ENCODE measurements around the gene BATF. TPM values are rescaled to one million over a fixed set of nuclear protein-coding genes. Genes with fewer than 3 reads are reported as not detected.

The BATF gene
- total and polyA plus RNA-seq, 2 donors from 2014 or later, result 1.6 to 3.7 TPM

DNA sequence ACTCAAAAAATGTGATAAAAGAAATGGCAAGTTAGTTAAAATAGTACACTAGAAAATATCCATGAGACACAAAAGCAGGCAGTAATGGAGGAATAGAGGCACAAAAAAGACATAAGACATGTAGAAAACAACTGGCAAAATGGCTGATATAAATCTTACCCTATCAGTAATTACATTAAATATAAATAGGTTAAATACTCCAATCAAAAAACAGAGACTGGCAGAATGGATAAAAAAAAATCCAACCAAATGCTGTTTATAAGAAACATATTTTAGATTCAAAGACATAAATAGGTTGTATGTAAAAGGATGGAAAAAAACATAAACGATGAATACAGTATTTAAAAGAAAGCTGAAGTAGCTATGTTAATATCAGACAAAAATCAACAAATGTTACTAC lies 15.3 kb upstream of the BATF start:
- H3K9me3 ChIP-seq (ENCODE audit: control insufficient read depth in 2 of 3, insufficient read depth in 1 of 3, low read length in 3 of 3), result peaks cover 0 to 2% (median 0%) of the 10 kb centered on the region in 3 donors
- DNase-seq, result no peak
- H3K4me3 ChIP-seq (ENCODE audit: low read length in 3 of 3), result no peak overlapping the region
- H3K27ac ChIP-seq (ENCODE audit: low read depth in 2 of 2, low read length in 2 of 2), result no peak overlapping the region
- no peaks in the 10 kb centered on the region for H3K27me3 ChIP-seq (ENCODE audit: control insufficient read depth, insufficient read depth, low read length)
- no peak overlapping the region for H3K9ac ChIP-seq (ENCODE audit: low read length in 3 of 3)
- no peak for FAIRE-seq
- TF ChIP-seq, protein P1, sequence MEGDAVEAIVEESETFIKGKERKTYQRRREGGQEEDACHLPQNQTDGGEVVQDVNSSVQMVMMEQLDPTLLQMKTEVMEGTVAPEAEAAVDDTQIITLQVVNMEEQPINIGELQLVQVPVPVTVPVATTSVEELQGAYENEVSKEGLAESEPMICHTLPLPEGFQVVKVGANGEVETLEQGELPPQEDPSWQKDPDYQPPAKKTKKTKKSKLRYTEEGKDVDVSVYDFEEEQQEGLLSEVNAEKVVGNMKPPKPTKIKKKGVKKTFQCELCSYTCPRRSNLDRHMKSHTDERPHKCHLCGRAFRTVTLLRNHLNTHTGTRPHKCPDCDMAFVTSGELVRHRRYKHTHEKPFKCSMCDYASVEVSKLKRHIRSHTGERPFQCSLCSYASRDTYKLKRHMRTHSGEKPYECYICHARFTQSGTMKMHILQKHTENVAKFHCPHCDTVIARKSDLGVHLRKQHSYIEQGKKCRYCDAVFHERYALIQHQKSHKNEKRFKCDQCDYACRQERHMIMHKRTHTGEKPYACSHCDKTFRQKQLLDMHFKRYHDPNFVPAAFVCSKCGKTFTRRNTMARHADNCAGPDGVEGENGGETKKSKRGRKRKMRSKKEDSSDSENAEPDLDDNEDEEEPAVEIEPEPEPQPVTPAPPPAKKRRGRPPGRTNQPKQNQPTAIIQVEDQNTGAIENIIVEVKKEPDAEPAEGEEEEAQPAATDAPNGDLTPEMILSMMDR (IDR thresholded peaks at IDR 0.05; ENCODE audit: borderline replicate concordance, extremely low read depth, insufficient read depth), result no peak
- H3K4me1 ChIP-seq (ENCODE audit: control insufficient read depth in 2 of 3, insufficient read depth in 2 of 3, low read depth in 1 of 3, low read length in 3 of 3), result no peaks in the 10 kb centered on the region
- intact Hi-C loops (cut with DNase I), result no loop called here
- no peaks in the 10 kb centered on the region for H3K36me3 ChIP-seq (ENCODE audit: control insufficient read depth in 2 of 3, insufficient read depth in 3 of 3, low read length in 3 of 3)

DNA sequence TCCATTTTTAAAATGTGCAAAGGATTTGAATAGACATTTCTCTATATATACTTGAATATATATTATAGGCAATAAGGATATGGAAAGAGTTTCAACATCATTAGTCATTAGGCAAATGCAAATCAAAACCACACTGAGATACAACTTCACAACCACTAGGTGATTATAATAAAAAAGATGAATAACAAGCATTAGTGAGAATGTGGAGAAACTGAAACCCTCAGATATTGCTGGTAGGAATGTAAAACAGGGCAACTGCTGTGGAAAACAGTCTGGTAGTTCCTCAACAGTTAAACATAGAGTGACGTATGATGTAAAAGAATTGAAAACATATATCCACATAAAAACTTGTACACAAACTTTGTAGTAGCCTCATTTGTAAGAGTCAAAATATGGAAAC lies 11.7 kb upstream of the BATF start:
- H3K4me1 ChIP-seq (ENCODE audit: control insufficient read depth in 2 of 3, insufficient read depth in 2 of 3, low read depth in 1 of 3, low read length in 3 of 3), result no peaks in the 10 kb centered on the region
- intact Hi-C loops (cut with DNase I), result no loop called here
- H3K27ac ChIP-seq (ENCODE audit: low read depth in 2 of 2, low read length in 2 of 2), result no peak overlapping the region
- no peaks in the 10 kb centered on the region for H3K36me3 ChIP-seq (ENCODE audit: control insufficient read depth in 2 of 3, insufficient read depth in 3 of 3, low read length in 3 of 3)
- H3K9ac ChIP-seq (ENCODE audit: low read length in 3 of 3), result no peak overlapping the region
- peaks cover 0 to 2% (median 0%) of the 10 kb centered on the region in 3 donors for H3K9me3 ChIP-seq (ENCODE audit: control insufficient read depth in 2 of 3, insufficient read depth in 1 of 3, low read length in 3 of 3)
- DNase-seq (no peak), FAIRE-seq (no peak)
- H3K27me3 ChIP-seq (ENCODE audit: control insufficient read depth, insufficient read depth, low read length), result no peaks in the 10 kb centered on the region
- TF ChIP-seq, protein P1 (IDR thresholded peaks at IDR 0.05; ENCODE audit: borderline replicate concordance, extremely low read depth, insufficient read depth), result no peak
- no peak overlapping the region for H3K4me3 ChIP-seq (ENCODE audit: low read length in 3 of 3)

DNA sequence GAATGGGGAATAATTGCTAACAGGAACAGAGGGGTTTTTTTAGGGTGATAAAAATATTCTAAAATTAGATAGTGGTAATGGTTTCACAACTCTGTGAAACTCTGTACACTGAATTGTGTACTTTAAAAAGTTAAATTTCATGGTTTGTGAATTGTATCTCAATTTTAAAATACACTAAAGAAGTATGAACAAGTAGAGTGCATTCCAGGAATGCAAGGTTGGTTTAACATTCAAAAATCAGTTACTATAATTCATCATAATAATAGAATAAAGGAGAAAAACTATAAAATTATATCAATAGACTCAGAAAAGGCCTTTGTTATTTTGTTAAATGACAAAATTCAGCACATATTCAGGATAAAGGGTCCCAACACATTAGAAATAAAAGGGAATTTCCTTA lies 11.1 kb upstream of the BATF start:
- no peak for FAIRE-seq
- TF ChIP-seq, protein P1 (IDR thresholded peaks at IDR 0.05; ENCODE audit: borderline replicate concordance, extremely low read depth, insufficient read depth), result no peak
- Histone ChIP-seq H3K27ac (ENCODE audit: low read depth in 2 of 2, low read length in 2 of 2) (no peak overlapping the region), H3K4me1 (ENCODE audit: control insufficient read depth in 2 of 3, insufficient read depth in 2 of 3, low read depth in 1 of 3, low read length in 3 of 3) (no peaks in the 10 kb centered on the region), H3K4me3 (ENCODE audit: low read length in 3 of 3) (no peak overlapping the region), H3K36me3 (ENCODE audit: control insufficient read depth in 2 of 3, insufficient read depth in 3 of 3, low read length in 3 of 3) (no peaks in the 10 kb centered on the region), H3K9me3 (ENCODE audit: control insufficient read depth in 2 of 3, insufficient read depth in 1 of 3, low read length in 3 of 3) (peaks cover 0 to 2% (median 0%) of the 10 kb centered on the region in 3 donors), H3K27me3 (ENCODE audit: control insufficient read depth, insufficient read depth, low read length) (no peaks in the 10 kb centered on the region), H3K9ac (ENCODE audit: low read length in 3 of 3) (no peak overlapping the region)
- no peak for DNase-seq
- intact Hi-C loops (cut with DNase I), result no loop called here

Data from kidney (tissue), 14 donors.